Effector memory CD4-positive, alpha-beta T cell (primary cell): ENCODE measurements around the gene KIAA1958.

Source experiments
- DNase-seq, 3 donors: peaks; one replicate each; pipeline ENCODE4 v3.0.0-alpha.2; 2020
- H3K27ac ChIP-seq: 2 replicates; pipeline ENCODE4 v1.7.0; 2013; ENCODE audit warnings: mild to moderate bottlenecking, low read length, moderate library complexity; ENCODE audit not compliant: insufficient read depth, poor library complexity, severe bottlenecking
- H3K27me3 ChIP-seq: replicated peaks from 2 replicates; pipeline ENCODE4 v1.7.0; 2013; ENCODE audit warnings: mild to moderate bottlenecking, low read length; ENCODE audit not compliant: insufficient read depth, control insufficient read depth, poor library complexity, severe bottlenecking
- H3K36me3 ChIP-seq: 2 replicates; pipeline ENCODE4 v1.7.0; 2013; ENCODE audit warnings: mild to moderate bottlenecking, low read length, moderate library complexity; ENCODE audit not compliant: control insufficient read depth, insufficient read depth
- H3K4me1 ChIP-seq: 2 replicates; pipeline ENCODE4 v1.7.0; 2013; ENCODE audit warnings: low read length, mild to moderate bottlenecking; ENCODE audit not compliant: control insufficient read depth, insufficient read depth, poor library complexity, severe bottlenecking
- H3K4me3 ChIP-seq: 2 replicates; pipeline ENCODE4 v1.7.0; 2013; ENCODE audit warnings: low read length, low read depth, mild to moderate bottlenecking; ENCODE audit not compliant: insufficient read depth, poor library complexity, severe bottlenecking
- H3K9me3 ChIP-seq: 2 replicates; pipeline ENCODE4 v1.7.0; 2013; ENCODE audit warnings: mild to moderate bottlenecking, low read length, moderate library complexity; ENCODE audit not compliant: control insufficient read depth

The KIAA1958 gene

GRCh38 chr9:112535811-112536210 lies 49.2 kb downstream of the KIAA1958 start:
- H3K4me3 ChIP-seq, result no peak overlapping the region
- H3K4me1 ChIP-seq, result no peaks in the 10 kb centered on the region
- no peaks in the 10 kb centered on the region for H3K9me3 ChIP-seq
- DNase-seq, result no peak
- H3K27ac ChIP-seq, result no peak overlapping the region
- no peaks in the 10 kb centered on the region for H3K36me3 ChIP-seq
- H3K27me3 ChIP-seq, result no peaks in the 10 kb centered on the region

DNA sequence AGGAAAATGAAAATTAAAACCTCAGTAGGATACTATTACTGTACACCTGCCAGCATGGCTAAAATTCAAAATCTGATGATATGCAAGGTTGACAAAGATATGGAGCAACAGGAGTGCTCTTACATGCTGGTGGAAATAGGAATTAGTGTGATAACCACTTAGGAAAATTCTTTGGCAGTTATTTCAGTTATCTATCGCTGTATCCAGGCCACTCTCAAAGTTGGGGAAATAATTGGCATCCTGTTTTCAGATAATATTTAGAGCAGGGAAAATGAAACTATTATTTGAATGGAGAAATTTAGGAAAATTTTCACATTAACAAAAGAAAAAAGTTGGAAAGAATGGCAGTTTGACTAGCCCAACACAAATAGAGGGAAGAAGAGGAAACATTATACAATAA lies 50.9 kb downstream of the KIAA1958 start:
- Histone ChIP-seq H3K4me3 (no peak overlapping the region), H3K27ac (no peak overlapping the region), H3K36me3 (no peaks in the 10 kb centered on the region), H3K27me3 (no peaks in the 10 kb centered on the region), H3K9me3 (no peaks in the 10 kb centered on the region), H3K4me1 (no peaks in the 10 kb centered on the region)
- DNase-seq, result no peak

GRCh38 chr9:112540800-112541199 lies 54.2 kb downstream of the KIAA1958 start:
- Histone ChIP-seq H3K4me3 (no peak overlapping the region), H3K27me3 (no peaks in the 10 kb centered on the region), H3K4me1 (no peaks in the 10 kb centered on the region), H3K36me3 (no peaks in the 10 kb centered on the region), H3K9me3 (no peaks in the 10 kb centered on the region), H3K27ac (no peak overlapping the region)
- DNase-seq, result no peak

DNA sequence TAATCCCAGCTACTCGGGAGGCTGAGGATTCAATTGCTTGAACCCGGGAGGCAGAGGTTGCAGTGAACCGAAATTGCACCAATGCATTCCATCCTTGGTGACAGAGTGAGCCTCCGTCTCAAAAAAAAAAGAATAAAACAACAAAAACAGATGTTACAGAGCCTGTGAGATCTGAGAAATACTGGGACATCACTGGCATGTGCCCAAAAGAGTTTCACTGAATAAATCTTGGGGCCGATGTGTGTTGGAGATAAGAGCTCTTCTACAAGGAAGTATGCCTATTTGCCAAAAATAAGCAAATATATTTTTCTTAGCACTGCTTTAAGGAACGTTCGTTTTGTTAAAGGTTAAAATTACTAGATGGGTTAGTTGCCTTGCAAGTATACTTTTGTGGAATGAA lies 55.1 kb downstream of the KIAA1958 start:
- Histone ChIP-seq H3K36me3 (no peaks in the 10 kb centered on the region), H3K4me1 (no peaks in the 10 kb centered on the region), H3K4me3 (no peak overlapping the region), H3K27ac (no peak overlapping the region), H3K9me3 (no peaks in the 10 kb centered on the region), H3K27me3 (no peaks in the 10 kb centered on the region)
- DNase-seq, result no peak

- Histone ChIP-seq H3K27ac (no peak overlapping the region), H3K9me3 (no peaks in the 10 kb centered on the region), H3K4me3 (no peak overlapping the region), H3K36me3 (no peaks in the 10 kb centered on the region), H3K27me3 (no peaks in the 10 kb centered on the region), H3K4me1 (no peaks in the 10 kb centered on the region)
- DNase-seq, result no peak
These were observed 56.1 kb downstream of the KIAA1958 start for GRCh38 chr9:112542593-112543292.

GRCh38 chr9:112544477-112544876 lies 57.9 kb downstream of the KIAA1958 start:
- Histone ChIP-seq H3K4me3 (no peak overlapping the region), H3K27me3 (no peaks in the 10 kb centered on the region), H3K36me3 (no peaks in the 10 kb centered on the region), H3K4me1 (no peaks in the 10 kb centered on the region), H3K9me3 (no peaks in the 10 kb centered on the region), H3K27ac (no peak overlapping the region)
- DNase-seq, result no peak

DNA sequence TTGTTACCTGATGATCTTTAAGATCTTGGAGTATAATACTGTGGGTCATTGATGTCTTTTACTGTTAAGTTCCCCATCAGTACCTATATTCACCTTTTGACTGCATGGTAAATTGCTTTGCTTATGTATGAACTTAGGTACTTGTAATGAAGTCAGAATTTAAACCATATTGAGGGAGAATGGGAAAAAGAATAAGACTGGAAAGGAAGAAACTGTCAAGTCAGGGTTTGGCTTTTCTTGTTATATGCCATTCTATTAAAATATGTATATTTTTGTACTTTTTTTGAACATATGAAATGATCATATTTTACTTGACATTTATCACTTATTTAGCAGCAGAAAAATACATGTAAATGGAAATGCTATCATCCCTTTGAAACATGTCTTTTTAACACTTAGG lies 58.6 kb downstream of the KIAA1958 start:
- Histone ChIP-seq H3K4me3 (no peak overlapping the region), H3K4me1 (no peaks in the 10 kb centered on the region), H3K9me3 (no peaks in the 10 kb centered on the region), H3K27me3 (no peaks in the 10 kb centered on the region), H3K36me3 (no peaks in the 10 kb centered on the region), H3K27ac (no peak overlapping the region)
- DNase-seq, result no peak

DNA sequence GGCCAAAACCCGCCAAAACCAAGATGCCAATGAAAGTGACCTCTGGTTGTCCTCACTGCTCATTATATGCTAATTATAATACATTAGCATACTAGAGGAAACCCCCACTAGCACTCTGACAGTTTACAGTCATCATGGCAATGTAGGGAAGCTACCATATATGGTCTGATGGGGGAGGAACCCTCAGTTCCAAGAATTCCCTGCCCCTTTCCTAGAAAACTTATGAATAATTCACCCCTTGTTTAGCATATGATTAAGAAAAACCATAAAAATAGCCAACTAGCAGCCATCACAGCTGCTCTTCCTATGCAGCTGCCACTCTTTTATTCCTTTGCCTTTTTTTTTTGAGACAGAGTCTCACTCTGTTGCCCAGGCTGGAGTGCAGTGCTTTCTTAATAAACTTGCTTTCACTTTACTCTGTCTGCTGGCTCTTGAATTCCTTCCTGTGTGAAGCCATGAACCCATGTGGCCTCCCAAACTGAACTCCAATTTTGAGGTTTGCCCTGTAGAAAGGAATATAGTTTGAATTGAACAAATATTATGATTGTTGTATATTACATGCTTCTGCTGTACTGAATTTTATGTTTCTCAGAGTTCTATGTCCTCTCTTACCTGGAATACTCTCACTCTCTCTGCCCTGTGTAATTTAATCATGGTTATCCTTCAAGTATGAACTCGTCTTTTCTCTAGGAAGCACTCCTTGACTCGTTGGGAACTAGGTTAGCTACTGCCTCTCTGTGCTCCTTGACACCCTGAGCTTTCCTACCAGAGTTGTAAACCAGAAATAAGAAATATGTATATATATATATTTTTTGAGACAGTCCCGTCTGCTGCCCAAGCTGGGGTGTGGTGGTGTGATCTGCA lies 59.8 kb downstream of the KIAA1958 start:
- no peaks in the 10 kb centered on the region for H3K27me3 ChIP-seq
- no peaks in the 10 kb centered on the region for H3K4me1 ChIP-seq
- H3K9me3 ChIP-seq, result no peaks in the 10 kb centered on the region
- DNase-seq, result no peak
- no peaks in the 10 kb centered on the region for H3K36me3 ChIP-seq
- no peak overlapping the region for H3K4me3 ChIP-seq
- no peak overlapping the region for H3K27ac ChIP-seq

DNA sequence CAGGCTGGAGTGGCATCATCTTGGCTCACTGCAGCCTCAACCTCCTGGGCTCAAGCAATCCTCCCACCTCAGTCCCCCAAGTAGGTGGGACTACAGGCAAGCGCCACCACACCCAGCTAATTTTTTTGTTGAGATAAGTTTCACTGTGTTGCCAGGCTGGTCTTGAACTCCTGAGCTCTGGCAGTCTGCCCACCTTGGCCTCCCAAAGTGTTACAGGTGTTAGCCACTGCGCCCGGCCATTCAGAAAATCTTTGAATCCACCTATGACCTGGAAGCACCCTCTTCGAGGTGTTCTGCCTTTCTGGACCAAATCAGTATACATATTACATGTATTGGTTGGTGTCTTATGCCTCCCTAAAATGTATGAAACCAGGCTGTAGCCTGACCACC lies 61.4 kb downstream of the KIAA1958 start:
- Histone ChIP-seq H3K27me3 (no peaks in the 10 kb centered on the region), H3K4me1 (no peaks in the 10 kb centered on the region), H3K36me3 (no peaks in the 10 kb centered on the region), H3K9me3 (no peaks in the 10 kb centered on the region), H3K4me3 (no peak overlapping the region), H3K27ac (no peak overlapping the region)
- DNase-seq, result no peak

GRCh38 chr9:112548836-112549595 lies 62.4 kb downstream of the KIAA1958 start:
- Histone ChIP-seq H3K9me3 (no peaks in the 10 kb centered on the region), H3K4me1 (no peaks in the 10 kb centered on the region), H3K27me3 (no peaks in the 10 kb centered on the region), H3K36me3 (no peaks in the 10 kb centered on the region), H3K4me3 (no peak overlapping the region), H3K27ac (no peak overlapping the region)
- DNase-seq, result no peak
